Choroid plexus epithelial cell (primary cell): ENCODE measurements around the gene ARID3A.
A peak's percentile ranks its signal among the peaks of the same experiment; 100 is the strongest.

ENCODE experiments used
- DNase-seq: peaks from one replicate; pipeline ENCODE4 v3.0.0-alpha.2; 2010; ENCODE audit warnings: low read depth
- H3K4me3 ChIP-seq: 2 replicates; pipeline ENCODE4 v1.5.1; 2011; ENCODE audit warnings: low read depth, mild to moderate bottlenecking, control low read depth, low read length, moderate library complexity
- CTCF ChIP-seq: conservative IDR thresholded peaks from 2 replicates; pipeline ENCODE4 v1.5.1; 2011; ENCODE audit warnings: low read depth, mild to moderate bottlenecking, control low read depth, inconsistent platforms, low read length, moderate library complexity

ARID3A gene

GRCh38 chr19:952680-953444 lies 27.0 kb downstream of the ARID3A start:
- peak; percentile 43 for DNase-seq
- TF ChIP-seq CTCF, result no peak
- H3K4me3 ChIP-seq, result no peak overlapping the region

GRCh38 chr19:953445-954271 lies 27.8 kb downstream of the ARID3A start:
- no peak for TF ChIP-seq CTCF
- no peak for DNase-seq
- H3K4me3 ChIP-seq, result no peak overlapping the region

GRCh38 chr19:954272-954671 lies 28.4 kb downstream of the ARID3A start:
- no peak overlapping the region for H3K4me3 ChIP-seq
- no peak for DNase-seq
- no peak for TF ChIP-seq CTCF

GRCh38 chr19:954672-955494 lies 29.0 kb downstream of the ARID3A start:
- no peak for TF ChIP-seq CTCF
- peak; percentile 24 for DNase-seq
- no peak overlapping the region for H3K4me3 ChIP-seq

GRCh38 chr19:955803-956765 lies 30.2 kb downstream of the ARID3A start:
- TF ChIP-seq CTCF, result no peak
- H3K4me3 ChIP-seq, result no peak overlapping the region
- no peak for DNase-seq
